Fibroblast of skin of right quadriceps (primary cell): ENCODE measurements around the gene PAQR3.
"Not testable (repeated sequence)": the region's sequence is repeated elsewhere in the genome, so short reads cannot be mapped to it uniquely, and the experiment has no call there.

Experiments
- DNase-seq: peaks from one replicate; pipeline ENCODE4 v3.0.0-alpha.2; 2013

PAQR3 gene

DNA sequence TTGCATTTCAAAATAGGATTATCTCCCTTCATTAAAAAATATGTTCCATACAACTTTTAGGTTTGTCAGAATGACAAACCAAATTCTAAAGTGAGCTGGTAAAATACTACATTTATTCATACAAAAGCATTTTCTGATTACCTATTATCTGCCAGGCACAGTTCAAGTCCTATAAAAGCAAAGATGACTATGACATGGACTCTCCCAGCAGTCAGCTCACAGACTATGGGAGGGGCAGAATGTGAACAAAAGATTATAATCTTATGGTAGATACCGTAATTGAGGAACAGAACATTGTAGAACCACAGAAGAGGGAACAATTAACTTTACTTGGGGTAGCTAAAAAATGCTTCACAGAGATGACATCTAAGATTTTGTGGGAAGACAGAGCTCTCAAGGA is 12.4 kb downstream of the PAQR3 start:
- no peak for DNase-seq

DNA sequence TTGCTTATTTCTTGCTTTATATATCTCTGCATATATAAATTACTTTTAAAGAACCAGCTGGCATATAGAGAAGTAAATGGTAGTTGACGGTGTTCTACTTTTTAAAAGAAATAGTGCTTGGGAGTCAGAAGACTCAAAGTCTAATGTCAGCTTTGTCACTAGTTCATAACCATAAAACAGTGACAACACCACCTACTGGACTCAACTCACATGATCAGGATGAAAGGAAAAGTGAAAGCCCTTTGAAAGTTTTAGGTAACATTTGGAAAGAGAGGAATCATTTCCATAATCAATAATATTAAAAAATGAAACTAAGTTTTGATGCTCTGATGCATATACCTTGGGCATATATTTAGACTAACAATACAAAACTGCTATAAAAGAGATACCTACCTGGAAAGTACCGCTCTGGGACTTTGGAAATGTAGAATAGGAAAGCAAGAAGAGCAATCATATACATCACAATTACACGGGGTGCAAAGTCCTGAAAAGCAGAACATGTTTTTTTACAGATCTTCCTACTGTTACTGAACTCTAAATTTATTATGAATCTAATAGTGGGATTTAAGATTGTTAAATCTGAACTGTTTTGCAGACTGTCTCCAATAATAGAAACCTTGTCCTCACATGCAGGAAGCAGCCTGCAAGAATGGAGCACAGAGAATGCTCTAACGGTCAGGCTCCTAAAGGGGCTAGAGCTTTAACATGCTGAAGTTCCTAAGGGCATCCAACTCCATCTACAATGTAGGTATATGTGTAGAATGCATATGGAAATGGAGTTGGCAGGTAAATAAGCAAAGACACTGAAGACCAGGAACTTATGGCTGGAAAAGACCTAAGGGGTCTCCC is 15.6 kb downstream of the PAQR3 start:
- no peak for DNase-seq

GRCh38 chr4:78922207-78922606 is 17.0 kb downstream of the PAQR3 start:
- peak; percentile 50 for DNase-seq

DNA sequence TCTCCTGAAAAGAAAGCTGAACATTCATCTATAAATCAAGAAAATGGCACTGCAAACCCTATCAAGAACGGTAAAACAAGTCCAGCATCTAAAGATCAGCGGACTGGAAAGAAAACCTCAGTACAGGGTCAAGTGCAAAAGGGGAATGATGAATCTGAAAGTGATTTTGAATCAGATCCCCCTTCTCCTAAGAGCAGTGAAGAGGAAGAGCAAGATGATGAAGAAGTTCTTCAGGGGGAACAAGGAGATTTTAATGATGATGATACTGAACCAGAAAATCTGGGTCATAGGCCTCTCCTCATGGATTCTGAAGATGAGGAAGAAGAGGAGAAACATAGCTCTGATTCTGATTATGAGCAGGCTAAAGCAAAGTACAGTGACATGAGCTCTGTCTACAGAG is 28.6 kb downstream of the PAQR3 start:
- no peak for DNase-seq

DNA sequence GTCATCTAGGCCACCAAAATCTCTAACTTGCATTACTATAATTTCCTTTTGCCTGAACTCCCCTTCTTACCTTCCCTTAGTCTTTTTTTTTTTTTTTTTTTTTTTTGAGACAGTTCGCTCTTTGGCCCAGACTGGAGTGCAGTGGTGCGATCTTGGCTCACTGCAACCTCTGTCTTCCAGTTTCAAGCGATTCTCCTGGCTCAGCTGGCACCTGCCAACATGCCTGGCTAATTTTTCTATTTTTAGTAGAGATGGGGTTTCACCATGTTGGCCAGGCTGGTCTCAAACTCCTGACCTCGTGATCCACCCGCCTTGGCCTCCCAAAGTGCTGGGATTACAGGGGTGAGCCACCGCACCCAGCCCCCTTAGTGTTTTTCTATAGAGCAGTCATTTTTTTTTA is 30.3 kb downstream of the PAQR3 start:
- not testable (repeated sequence) for DNase-seq

DNA sequence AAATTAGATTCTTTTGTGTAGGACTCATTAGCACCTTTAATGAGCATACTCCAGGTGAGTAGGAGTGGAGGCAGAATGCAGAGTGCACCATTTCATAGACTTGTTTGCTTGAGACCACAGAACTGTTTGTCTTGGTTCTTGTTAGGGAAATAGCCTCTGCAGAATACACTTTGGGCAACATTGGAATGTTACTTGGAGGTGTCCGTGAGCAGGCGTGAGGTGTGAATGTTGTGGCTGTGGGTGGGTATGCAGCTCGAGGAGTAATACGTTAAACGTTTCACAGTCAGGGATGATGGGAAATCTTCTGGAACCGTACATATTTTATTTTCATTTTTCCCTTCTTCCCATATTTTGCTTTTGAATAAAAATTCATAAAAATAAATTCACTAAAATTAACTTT is 31.6 kb downstream of the PAQR3 start:
- no peak for DNase-seq

DNA sequence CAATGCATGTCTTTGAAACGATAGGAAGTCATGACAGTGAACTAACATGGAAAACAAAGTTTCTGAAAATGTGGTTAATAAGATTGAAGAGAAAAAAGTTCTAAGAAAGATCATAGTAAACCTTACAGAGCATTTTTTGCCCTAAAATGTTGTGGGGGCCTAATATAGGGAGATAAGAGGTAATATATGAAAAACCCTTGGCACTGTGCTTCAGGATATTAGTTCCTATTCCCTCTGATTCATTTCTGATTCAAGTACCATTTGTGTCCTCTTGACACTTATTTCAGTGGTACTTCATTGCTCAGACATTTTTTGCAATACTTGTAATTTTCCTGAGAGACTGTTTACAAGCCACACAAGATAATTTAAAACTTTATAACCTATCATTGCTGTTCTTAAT is 35.1 kb downstream of the PAQR3 start:
- no peak for DNase-seq

DNA sequence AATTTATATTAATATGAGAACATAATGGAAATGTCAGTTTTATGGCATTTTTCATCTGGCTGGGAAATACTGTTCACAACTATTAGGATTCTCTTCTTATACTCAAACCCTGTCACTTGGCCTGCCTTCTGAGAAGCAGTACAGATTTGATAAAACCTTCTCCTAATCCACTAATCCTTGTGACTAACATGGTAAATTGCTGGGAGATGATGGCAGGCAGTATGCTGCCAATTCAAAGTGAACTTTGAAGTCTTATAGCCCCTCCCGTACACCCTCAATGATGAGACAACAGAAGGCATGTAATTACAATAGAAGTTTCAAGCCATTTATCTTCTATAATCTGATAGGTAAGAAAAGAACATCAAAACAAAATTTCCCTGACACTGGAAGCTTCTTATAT is 36.9 kb downstream of the PAQR3 start:
- DNase-seq, result no peak

DNA sequence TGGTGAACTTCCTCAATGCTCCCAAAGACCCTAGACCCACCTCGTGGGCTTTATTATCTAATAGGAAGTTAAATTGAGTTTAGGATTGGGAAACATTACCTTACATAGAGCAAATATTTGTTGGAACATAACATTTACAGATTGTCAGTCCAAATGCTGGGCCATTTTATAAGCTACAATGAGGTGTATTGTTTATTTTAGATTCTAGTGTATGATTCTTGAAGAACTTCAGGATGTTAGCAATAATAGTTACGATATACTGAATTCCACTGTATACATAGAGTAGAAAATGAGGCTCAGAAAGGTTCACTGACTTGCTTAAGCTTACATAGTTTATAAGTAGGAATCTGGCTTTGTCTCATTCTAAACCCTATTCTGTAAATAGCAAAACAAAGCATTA is 37.4 kb downstream of the PAQR3 start:
- no peak for DNase-seq

DNA sequence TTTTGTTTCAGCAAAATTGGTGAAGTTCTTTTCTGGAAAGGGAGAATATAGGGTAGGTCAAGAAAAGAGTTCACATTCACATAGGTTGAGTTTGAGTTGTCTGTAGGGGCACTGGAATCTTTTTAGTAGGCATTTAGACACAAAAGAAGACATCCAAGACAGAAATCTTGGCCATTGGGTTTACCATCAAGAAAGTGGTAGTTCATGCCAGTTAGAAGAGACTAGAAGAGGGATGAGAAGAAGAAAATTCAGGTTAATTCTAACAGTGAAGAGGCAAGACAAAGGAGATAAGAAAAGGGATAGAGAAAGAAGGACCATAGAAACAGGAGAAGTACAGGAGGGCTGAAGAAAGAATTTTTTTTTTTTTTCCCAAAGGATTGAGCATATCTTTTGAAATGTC is 39.9 kb downstream of the PAQR3 start:
- DNase-seq, result no peak

- no peak for DNase-seq
Observed at GRCh38 chr4:78889955-78890354, 49.3 kb downstream of the PAQR3 start.

DNA sequence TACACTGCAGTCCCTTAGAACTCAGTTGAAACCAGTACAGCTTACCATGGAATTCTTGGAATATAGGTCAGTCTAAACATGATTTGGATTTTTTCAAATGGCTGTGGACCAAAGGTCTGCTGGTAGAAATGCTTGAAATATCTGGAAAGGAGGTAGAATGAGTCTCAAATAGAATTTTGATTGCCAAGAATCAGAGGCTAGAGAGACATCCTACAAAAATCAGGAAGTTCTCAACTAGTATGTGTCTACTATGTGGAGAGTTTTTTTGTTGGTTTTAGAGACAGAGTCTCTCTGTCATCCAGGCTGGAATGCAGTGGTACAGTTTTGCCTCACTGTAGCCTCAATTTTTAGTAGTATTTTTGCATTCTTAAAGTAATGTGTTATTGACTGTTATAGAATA is 53.6 kb downstream of the PAQR3 start:
- peak; percentile 17 for DNase-seq

DNA sequence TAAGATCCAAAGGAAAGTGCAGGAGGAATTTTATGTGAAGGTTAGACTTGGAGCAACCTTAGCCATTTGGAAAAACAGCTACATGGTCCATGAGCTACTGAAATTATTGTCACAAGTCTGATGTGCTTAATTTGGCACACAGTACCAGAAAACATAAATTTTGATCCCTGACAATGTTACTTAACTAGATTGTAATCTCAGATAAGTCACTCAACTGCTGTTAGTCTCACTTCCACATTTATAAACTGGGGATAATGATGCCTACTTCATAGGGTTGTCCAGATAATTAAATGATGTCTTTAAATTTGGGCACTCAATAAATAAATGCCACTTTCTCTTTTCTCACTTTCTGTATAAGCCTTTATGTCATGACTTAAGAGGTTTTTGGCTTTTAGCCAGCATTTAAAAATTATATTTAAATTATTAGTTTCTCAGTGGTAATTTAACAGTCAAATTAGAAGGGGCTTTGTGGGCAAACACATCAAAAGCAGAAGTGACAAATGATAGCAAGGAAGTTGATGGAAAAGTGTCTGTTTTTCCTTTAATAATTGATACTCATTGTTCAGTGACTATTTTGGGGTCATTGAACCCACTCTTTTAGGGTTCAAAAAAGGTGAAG is 58.3 kb downstream of the PAQR3 start:
- no peak for DNase-seq

- no peak for DNase-seq
Observed at GRCh38 chr4:78878031-78878430, 61.2 kb downstream of the PAQR3 start.

DNA sequence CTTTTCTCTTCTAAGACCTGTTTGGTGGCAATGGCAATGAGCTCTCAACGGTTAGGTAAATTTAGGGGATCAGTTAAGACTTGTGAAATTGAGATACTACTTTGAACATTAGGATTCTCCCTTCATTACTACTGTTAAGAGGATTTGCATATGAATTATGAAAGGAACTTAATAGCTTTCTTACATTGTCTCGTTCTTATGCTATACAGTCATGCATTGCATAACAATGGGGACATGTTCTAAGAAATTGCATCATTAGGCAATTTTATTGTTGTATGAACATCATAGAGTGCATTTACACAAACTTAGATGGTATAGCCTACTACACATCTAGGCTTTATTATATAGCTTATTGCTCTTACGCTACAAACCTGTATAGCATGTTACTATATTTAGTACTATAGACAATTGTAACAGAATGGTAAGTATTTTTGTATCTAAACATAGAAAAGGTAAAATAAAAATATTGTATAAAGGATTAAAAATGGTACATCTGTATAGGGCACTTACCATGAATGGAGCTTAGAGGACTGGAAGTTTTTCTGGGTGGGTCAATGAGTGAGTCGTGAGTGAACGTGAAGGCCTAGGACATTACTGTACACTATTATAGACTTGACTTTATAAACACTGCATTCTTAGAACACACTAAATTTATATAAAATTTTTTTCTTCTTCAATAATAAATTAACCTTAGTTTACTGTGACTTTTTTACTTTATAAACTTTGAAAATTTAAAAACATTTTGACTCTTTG is 62.5 kb downstream of the PAQR3 start:
- DNase-seq, result peak; percentile 15

- DNase-seq, result no peak
Observed at GRCh38 chr4:78870056-78870455, 69.2 kb downstream of the PAQR3 start.

DNA sequence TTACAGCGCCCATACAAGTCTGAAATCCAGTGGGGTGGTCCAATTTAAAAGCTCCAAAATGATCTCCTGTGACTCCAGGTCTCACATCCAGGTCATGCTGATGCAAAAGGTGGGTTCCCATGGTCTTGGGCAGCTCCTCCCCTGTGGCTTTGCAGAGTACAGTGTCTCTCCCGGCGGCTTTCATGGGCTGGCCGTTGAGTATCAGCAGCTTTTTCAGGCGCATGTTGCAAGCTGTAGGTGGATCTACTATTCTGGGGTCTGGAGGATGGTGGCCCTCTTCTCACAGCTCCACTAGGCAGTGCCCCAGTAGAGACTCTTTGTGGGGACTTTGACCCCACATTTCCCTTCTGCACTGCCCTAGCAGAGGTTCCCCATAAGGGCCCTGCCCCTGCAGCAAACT is 70.5 kb downstream of the PAQR3 start:
- DNase-seq, result not testable (repeated sequence)

- DNase-seq, result no peak
Observed at GRCh38 chr4:78865451-78865850, 73.8 kb downstream of the PAQR3 start.

DNA sequence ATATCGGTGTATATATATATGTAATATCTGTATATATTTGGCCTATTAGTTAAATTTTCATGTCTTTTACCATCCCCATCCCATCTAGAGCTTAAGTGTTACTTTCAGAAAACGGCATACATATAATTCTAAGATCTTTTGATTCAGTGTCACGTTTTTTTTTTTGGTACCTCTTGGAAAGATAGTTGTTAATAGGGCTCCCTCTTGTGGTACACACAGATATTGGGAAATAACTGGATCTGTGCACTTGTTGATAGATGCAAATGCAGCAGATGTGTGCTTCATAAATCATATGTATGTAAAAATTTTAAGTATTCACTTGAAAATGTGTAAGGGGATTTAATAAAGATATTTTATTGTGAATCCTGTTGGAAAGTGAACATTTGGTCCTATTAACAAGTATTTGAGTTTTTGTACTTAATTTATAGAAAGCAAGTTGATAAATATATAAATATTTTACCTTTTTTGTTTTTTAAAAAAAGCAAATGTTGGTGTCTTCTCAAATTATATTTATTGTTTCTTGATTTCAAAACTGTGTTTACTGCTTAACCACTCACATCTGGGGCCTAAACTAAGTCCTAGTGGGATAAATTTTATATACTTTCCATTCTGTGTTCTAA is 74.7 kb downstream of the PAQR3 start:
- DNase-seq, result peak; percentile 78

DNA sequence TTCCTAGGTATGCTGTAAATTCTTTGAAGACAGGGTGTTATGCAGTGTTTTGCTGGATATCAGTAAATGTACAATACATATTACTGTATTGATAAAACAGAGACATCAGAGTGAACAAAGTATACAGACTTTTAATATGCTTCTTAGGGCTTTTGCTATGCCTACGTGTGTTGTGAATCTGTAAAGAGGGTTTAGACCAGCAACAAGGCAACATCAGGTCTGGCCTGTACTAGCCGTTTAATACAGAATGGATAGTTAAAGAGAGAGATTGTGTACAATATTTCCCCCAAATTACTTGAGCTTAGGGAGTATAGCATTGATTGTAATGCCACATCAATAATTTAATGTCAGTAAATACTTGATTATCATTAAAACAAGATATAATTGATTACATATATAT is 75.2 kb downstream of the PAQR3 start:
- DNase-seq, result no peak

- DNase-seq, result no peak
Observed at GRCh38 chr4:78863254-78863869, 75.9 kb downstream of the PAQR3 start.

DNA sequence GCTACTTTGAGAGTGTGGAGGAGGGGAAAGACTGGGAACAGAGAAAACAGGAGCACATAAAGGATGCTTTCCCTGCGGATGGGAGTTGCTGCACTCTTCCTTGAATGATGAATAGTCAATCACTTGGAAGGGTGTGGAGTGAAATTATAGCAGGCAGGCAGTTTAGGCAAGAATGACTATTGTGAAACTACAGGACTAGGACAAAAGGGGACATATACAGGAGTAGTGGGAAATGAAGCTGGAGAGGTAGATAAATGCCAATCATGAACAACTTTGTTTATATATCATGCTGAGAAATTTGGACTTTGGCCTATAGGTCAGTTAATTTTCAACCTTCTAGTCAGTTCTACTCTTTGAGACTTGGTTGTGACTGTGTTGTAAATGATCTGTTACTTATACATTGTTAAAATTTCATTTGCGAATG is 76.9 kb downstream of the PAQR3 start:
- DNase-seq, result no peak
